ENCODE results near the gene RFT1. TPM values are rescaled to one million over a fixed set of nuclear protein-coding genes. Genes with fewer than 3 reads are reported as not detected.

RFT1 gene
- total and polyA plus RNA-seq, 2 experiments from 2014 or later: 11.3 to 13.3 TPM

DNA sequence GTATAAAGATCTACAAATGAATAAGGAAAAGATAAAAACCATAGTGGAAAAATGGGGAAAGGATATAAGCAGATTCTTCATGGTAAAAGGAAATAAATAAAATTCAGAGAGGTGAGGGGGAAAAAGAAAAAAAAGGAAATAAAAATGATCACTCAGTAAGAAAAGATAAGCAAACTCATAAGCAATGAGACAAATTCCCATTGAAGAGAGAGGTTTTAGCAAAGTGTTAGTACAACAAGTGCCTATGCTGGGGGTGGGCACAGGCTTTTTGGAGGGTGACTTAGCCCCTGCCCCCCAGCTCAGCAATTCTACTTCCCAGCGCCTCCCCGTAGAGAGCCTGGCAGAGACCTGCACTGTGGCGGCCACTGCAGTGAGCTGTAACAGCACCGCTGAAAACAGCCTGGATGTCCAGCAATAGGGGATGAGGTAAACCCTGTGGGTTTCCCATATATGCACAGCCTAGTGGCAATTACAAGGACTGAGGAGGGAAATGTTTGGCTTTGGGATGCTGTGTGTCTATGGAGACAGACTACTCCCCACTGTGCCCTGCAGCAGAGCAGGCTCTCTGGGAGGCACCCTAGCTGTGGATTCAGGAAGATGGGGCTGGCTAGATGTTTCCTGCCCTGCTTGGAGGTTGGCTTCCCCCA is 60.7 kb downstream of the RFT1 start:
- H3F3A ChIP-seq (replicated peaks; ENCODE audit: low read depth): no peaks in the 10 kb centered on the region
- no peak for ATAC-seq
- H3K9me2 ChIP-seq (ENCODE audit: insufficient read depth): no peaks in the 10 kb centered on the region
- no peak overlapping the region for H3K4me3 ChIP-seq
- Mint-ChIP-seq H3K27me3 (ENCODE audit: insufficient read depth, low read depth, poor library complexity) (peaks cover 5% of the 10 kb centered on the region), H3K4me3 (no peak overlapping the region), H3K4me1 (peaks cover 23% of the 10 kb centered on the region), H3K36me3 (ENCODE audit: low read depth) (no peaks in the 10 kb centered on the region), H3K9me3 (no peaks in the 10 kb centered on the region), H3K27ac (no peak overlapping the region)
- peak; percentile 45 for DNase-seq (ENCODE audit: low spot score)
- H3K27ac ChIP-seq (ENCODE audit: low read depth): no peak overlapping the region
- no peaks in the 10 kb centered on the region for H3K27me3 ChIP-seq (ENCODE audit: insufficient read depth)
- no peaks in the 10 kb centered on the region for H3K79me2 ChIP-seq (replicated peaks; ENCODE audit: insufficient read depth)
- H3K4me2 ChIP-seq: no peak overlapping the region
- H3K36me3 ChIP-seq (ENCODE audit: insufficient read depth): no peaks in the 10 kb centered on the region
- H4K20me1 ChIP-seq (replicated peaks; ENCODE audit: insufficient read depth): no peaks in the 10 kb centered on the region
- H2AFZ ChIP-seq: no peak overlapping the region
- peaks cover 7% of the 10 kb centered on the region for H3K4me1 ChIP-seq (ENCODE audit: insufficient read depth)
- TF ChIP-seq ZNF114 (CRISPR knock-in tag; IDR thresholded peaks at IDR 0.05): no peak
- TF ChIP-seq, protein P1, sequence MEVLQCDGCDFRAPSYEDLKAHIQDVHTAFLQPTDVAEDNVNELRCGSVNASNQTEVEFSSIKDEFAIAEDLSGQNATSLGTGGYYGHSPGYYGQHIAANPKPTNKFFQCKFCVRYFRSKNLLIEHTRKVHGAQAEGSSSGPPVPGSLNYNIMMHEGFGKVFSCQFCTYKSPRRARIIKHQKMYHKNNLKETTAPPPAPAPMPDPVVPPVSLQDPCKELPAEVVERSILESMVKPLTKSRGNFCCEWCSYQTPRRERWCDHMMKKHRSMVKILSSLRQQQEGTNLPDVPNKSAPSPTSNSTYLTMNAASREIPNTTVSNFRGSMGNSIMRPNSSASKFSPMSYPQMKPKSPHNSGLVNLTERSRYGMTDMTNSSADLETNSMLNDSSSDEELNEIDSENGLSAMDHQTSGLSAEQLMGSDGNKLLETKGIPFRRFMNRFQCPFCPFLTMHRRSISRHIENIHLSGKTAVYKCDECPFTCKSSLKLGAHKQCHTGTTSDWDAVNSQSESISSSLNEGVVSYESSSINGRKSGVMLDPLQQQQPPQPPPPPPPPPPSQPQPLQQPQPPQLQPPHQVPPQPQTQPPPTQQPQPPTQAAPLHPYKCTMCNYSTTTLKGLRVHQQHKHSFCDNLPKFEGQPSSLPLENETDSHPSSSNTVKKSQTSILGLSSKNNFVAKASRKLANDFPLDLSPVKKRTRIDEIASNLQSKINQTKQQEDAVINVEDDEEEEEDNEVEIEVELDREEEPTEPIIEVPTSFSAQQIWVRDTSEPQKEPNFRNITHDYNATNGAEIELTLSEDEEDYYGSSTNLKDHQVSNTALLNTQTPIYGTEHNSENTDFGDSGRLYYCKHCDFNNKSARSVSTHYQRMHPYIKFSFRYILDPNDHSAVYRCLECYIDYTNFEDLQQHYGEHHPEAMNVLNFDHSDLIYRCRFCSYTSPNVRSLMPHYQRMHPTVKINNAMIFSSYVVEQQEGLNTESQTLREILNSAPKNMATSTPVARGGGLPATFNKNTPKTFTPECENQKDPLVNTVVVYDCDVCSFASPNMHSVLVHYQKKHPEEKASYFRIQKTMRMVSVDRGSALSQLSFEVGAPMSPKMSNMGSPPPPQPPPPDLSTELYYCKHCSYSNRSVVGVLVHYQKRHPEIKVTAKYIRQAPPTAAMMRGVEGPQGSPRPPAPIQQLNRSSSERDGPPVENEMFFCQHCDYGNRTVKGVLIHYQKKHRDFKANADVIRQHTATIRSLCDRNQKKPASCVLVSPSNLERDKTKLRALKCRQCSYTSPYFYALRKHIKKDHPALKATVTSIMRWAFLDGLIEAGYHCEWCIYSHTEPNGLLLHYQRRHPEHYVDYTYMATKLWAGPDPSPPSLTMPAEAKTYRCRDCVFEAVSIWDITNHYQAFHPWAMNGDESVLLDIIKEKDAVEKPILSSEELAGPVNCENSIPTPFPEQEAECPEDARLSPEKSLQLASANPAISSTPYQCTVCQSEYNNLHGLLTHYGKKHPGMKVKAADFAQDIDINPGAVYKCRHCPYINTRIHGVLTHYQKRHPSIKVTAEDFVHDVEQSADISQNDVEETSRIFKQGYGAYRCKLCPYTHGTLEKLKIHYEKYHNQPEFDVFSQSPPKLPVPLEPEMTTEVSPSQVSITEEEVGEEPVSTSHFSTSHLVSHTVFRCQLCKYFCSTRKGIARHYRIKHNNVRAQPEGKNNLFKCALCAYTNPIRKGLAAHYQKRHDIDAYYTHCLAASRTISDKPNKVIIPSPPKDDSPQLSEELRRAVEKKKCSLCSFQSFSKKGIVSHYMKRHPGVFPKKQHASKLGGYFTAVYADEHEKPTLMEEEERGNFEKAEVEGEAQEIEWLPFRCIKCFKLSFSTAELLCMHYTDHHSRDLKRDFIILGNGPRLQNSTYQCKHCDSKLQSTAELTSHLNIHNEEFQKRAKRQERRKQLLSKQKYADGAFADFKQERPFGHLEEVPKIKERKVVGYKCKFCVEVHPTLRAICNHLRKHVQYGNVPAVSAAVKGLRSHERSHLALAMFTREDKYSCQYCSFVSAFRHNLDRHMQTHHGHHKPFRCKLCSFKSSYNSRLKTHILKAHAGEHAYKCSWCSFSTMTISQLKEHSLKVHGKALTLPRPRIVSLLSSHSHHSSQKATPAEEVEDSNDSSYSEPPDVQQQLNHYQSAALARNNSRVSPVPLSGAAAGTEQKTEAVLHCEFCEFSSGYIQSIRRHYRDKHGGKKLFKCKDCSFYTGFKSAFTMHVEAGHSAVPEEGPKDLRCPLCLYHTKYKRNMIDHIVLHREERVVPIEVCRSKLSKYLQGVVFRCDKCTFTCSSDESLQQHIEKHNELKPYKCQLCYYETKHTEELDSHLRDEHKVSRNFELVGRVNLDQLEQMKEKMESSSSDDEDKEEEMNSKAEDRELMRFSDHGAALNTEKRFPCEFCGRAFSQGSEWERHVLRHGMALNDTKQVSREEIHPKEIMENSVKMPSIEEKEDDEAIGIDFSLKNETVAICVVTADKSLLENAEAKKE (CRISPR knock-in tag; IDR thresholded peaks at IDR 0.05): no peak
- TF ChIP-seq NANOG (IDR thresholded peaks at IDR 0.05; ENCODE audit: borderline replicate concordance): no peak
- TF ChIP-seq, protein P2, sequence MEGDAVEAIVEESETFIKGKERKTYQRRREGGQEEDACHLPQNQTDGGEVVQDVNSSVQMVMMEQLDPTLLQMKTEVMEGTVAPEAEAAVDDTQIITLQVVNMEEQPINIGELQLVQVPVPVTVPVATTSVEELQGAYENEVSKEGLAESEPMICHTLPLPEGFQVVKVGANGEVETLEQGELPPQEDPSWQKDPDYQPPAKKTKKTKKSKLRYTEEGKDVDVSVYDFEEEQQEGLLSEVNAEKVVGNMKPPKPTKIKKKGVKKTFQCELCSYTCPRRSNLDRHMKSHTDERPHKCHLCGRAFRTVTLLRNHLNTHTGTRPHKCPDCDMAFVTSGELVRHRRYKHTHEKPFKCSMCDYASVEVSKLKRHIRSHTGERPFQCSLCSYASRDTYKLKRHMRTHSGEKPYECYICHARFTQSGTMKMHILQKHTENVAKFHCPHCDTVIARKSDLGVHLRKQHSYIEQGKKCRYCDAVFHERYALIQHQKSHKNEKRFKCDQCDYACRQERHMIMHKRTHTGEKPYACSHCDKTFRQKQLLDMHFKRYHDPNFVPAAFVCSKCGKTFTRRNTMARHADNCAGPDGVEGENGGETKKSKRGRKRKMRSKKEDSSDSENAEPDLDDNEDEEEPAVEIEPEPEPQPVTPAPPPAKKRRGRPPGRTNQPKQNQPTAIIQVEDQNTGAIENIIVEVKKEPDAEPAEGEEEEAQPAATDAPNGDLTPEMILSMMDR (conservative IDR thresholded peaks at IDR 0.05; ENCODE audit: low read depth in 2 of 2): peak in 1 of 2 experiments; percentile 10; a peak in 1 of 4 replicates
